GM18511 (cell line): Measurements from ENCODE around the gene ANKS1B.
"Not testable (repeated sequence)": the region's sequence is repeated elsewhere in the genome, so short reads cannot be mapped to it uniquely, and the experiment has no call there.

Experiments
- ATAC-seq: cut with Tn5 transposase; IDR thresholded peaks from one replicate; pipeline ENCODE4 v1.9.1; 2021; ENCODE audit warnings: mild to moderate bottlenecking, moderate library complexity; ENCODE audit not compliant: unreplicated experiment

ANKS1B gene

DNA sequence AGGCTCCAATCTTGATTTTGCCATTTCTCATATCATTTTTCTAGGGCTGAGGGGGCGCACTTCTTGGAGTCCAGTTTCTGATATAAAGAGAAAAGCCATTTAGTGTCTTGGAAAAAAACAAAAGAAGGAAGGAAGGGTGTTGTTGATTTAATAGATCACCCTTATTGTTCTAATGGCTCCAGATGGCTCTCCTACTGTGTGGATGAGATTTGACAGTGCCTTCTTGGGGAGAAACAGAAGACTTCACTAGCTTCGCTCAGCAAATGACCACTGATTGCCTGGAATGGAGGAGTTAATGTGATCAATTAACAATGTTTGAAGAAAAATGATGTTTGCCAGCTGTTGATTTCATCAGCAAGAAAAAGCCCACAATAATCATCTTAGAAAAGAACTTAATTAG, 1123.5 kb downstream of the ANKS1B start:
- no peak for ATAC-seq

DNA sequence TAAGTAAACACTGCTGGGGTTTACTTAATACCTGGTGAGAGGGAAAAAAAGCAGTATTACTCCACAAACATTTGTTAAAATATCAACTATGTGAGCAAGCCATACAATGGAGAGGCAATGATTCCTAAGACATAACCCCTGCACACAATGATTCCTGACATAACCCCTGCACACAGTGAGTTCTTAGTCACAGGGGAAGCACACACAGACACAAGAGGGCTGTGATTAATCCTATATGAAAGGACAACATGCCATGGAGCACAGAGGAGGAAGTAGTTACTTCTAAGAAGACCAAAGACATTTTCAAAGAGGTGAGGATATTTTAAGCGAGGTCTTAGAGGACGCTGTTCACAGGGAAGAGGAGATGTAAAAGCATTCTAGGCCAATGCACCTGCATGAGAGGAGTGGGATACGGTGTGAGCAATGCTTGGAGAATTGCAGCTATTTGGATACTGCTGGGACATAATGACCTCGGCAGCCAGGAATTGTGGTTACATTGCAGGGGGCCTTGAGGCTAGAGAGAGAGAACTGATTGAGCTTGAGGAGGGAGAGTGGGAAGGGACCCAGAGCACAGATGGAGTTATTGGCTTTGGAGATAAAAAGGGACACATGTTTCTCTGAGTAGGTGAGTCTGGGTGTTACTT, 1127.7 kb downstream of the ANKS1B start:
- ATAC-seq = no peak

GRCh38 chr12:98852181-98852580, 1132.6 kb downstream of the ANKS1B start:
- no peak for ATAC-seq

GRCh38 chr12:98847242-98847641, 1137.5 kb downstream of the ANKS1B start:
- no peak for ATAC-seq

DNA sequence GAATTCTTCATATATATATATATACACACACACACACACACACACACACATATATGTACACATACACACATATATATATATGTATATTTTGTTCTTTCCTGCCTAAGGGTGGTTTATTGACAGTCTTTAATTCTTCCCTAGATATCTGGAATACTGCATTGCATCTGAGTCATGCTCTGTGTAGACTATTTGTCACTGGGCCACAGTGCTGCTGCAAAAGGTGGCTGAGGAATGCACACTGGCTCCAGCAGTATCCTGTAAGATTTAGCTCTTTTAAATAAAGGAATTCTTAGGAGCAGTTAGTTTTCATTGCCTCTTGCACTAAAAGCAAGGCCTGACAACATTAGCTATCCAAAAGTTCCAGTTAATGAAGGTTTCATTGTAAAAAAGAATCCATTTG, 1138.8 kb downstream of the ANKS1B start:
- ATAC-seq = no peak

DNA sequence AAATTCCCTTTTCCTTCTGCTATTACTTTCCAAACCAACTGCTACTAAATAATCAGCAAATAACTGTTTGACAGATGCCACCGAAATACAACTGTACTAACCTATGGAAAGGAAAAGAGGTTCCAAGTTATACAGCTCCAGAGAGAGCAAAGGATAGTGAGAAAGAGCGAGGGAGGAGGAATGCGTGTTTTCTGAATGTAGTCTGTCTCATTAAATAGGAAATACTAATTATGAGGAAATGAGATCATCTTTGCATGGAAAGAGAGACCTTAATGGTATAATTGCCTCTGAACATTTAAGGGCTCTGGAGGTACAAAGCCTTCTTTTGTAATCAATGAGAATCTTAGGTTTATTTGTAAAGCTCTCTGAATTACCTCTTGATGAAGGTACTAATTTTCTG, 1144.4 kb downstream of the ANKS1B start:
- no peak for ATAC-seq

- ATAC-seq = no peak
Observed at GRCh38 chr12:98838231-98838647, 1146.5 kb downstream of the ANKS1B start.

- not testable (repeated sequence) for ATAC-seq
Observed at GRCh38 chr12:98837134-98837752, 1147.5 kb downstream of the ANKS1B start.

- no peak for ATAC-seq
Observed at GRCh38 chr12:98830657-98831056, 1154.1 kb downstream of the ANKS1B start.

GRCh38 chr12:98828802-98829600, 1155.7 kb downstream of the ANKS1B start:
- no peak for ATAC-seq

GRCh38 chr12:98823012-98823411, 1161.7 kb downstream of the ANKS1B start:
- no peak for ATAC-seq

DNA sequence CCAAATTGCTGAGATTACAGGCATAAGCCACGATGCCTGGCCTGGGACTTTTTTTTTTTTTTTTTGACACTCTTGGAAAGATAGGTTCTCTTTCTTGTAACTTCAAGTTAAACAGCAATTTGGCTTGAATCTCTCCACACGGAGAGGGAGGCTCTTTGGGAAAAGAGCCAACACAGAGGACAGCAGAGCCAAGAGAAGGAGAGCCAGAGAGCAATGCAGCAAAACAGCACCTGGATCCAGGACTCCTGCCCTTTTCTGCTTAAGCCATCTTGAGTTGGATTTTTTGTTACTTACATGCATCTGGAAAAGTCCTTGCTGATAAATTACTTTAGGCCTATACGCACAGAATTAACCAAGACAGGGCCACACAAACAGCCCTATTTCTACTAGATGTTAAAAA, 1162.9 kb downstream of the ANKS1B start:
- ATAC-seq = no peak

DNA sequence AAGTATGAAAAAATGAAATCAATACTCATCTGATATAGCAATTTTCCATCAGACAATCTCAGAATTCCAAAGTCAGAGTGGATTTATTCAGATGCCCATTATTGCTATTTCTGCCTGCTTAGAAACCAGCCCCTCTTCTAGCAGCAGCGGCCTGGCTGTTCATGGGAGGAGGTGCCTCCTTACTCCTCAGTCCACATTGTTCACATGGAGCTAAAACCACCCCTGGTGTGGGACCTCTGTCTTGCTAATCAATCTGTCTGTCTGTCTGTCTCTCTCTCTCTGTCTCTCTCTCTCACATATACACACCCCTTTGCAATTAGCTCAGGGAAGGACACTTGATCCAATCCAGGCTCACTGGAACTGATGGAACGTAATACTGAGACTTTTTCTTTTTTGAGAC, 1163.5 kb downstream of the ANKS1B start:
- ATAC-seq = no peak

GRCh38 chr12:98819821-98820404, 1164.8 kb downstream of the ANKS1B start:
- ATAC-seq = no peak

DNA sequence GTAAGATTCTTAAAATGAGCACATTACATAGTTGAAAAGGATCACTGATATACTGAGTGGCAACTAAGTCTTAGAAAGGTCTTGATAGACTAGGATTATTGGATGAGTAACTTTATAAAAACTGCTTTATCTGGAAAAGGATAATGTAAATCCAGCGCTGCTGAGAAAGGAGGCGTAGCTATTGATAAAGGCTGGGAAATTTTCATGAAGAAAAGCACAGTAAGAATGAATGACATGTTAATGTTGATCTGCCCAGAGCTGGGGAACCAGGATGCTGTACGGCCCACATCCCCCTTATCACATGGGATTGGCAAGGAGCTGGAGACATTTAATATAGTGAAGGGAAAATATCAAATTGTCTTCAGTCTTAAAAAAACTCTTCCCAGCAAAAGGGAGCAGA, 1165.7 kb downstream of the ANKS1B start:
- no peak for ATAC-seq

- no peak for ATAC-seq
Observed at GRCh38 chr12:98818239-98818638, 1166.5 kb downstream of the ANKS1B start.

GRCh38 chr12:98817742-98818141, 1167.0 kb downstream of the ANKS1B start:
- ATAC-seq = no peak

- ATAC-seq = no peak
Observed at GRCh38 chr12:98816720-98817119, 1168.0 kb downstream of the ANKS1B start.

GRCh38 chr12:98814254-98814653, 1170.5 kb downstream of the ANKS1B start:
- ATAC-seq = no peak

DNA sequence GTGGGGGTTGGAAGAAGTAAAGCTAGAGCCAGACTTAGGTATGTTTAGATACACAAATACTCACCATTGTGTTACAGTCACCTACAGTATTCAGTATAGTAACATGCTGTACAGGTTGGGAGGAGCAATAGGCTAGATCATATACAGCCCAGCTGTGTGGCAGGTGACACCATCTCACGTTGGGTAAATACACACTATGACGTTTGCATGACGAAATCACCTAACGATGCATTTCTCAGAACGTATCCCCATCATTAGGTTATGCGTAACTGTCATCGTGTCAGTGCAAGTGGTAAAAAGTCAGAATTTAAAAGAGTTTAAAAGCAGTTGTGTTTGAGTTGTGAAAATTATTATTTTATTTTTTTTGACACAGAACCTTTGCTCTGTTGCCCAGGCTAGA, 1172.5 kb downstream of the ANKS1B start:
- no peak for ATAC-seq

- no peak for ATAC-seq
Observed at GRCh38 chr12:98808243-98808875, 1176.4 kb downstream of the ANKS1B start.
